ENCODE results near the gene ADAT2. TPM values are rescaled to one million over a fixed set of nuclear protein-coding genes. Genes with fewer than 3 reads are reported as not detected.
A peak's percentile ranks its signal among the peaks of the same experiment; 100 is the strongest.
"Not testable (repeated sequence)": the region's sequence is repeated elsewhere in the genome, so short reads cannot be mapped to it uniquely, and the experiment has no call there.

ADAT2 gene
- total and polyA plus RNA-seq, 11 donors, result 0.75 to 3.0 (median 1.5) TPM

- H3K4me3 ChIP-seq, result peak overlapping the region; percentile 53 to 84 (median 72)
- WGBS, 4 donors, result 5 to 8% (median 7%) methylated on average over 19 of the region's 19 CpGs
- ATAC-seq (peak in 3 of 4 donors; percentile 5 to 9 (median 9)), DNase-seq (no peak)
- H3K27ac ChIP-seq, result peak overlapping the region in 11 of 12 donors; percentile 9 to 82 (median 73)
- no peaks in the 10 kb centered on the region for H3K27me3 ChIP-seq
- peaks cover 0 to 14% (median 0%) of the 10 kb centered on the region in 9 donors for H3K36me3 ChIP-seq
- peaks cover 3 to 24% (median 18%) of the 10 kb centered on the region in 12 donors for H3K4me1 ChIP-seq
- intact Hi-C loops (cut with DNase I), result no loop called here
- TF ChIP-seq CTCF (IDR thresholded peaks at IDR 0.05) (no peak), POLR2A (IDR thresholded peaks at IDR 0.05) (no peak)
- no peaks in the 10 kb centered on the region for H3K9me3 ChIP-seq
These were observed 612 bp downstream of the ADAT2 start for GRCh38 chr6:143449714-143450452.

- H3K27ac ChIP-seq, result peak overlapping the region in 2 of 12 donors; percentile 73 to 81
- 76 to 79% (median 78%) methylated on average over 6 of the region's 6 CpGs for WGBS, 4 donors
- intact Hi-C loops (cut with DNase I), result no loop called here
These were observed 1.3 kb downstream of the ADAT2 start for GRCh38 chr6:143449082-143449713.

GRCh38 chr6:143447865-143448264, 2.6 kb downstream of the ADAT2 start:
- peaks cover 3 to 27% (median 18%) of the 10 kb centered on the region in 12 donors for H3K4me1 ChIP-seq
- H3K27me3 ChIP-seq; H3K27ac ChIP-seq; H3K4me3 ChIP-seq; DNase-seq; H3K9me3 ChIP-seq; ATAC-seq; intact Hi-C loops (cut with DNase I); H3K36me3 ChIP-seq: not testable (repeated sequence)
- 92 to 100% (median 99%) methylated on average over 2 of the region's 2 CpGs for WGBS, 4 donors

More at GRCh38 chr6:143449082-143449713, 1.3 kb downstream of the ADAT2 start:
- Histone ChIP-seq H3K27me3 (no peaks in the 10 kb centered on the region), H3K4me1 (peaks cover 3 to 24% (median 18%) of the 10 kb centered on the region in 12 donors), H3K36me3 (peaks cover 0 to 14% (median 0%) of the 10 kb centered on the region in 9 donors), H3K9me3 (no peaks in the 10 kb centered on the region), H3K4me3 (peak overlapping the region in 9 of 12 donors; percentile 70 to 84 (median 74))
- TF ChIP-seq CTCF (IDR thresholded peaks at IDR 0.05) (no peak), POLR2A (IDR thresholded peaks at IDR 0.05) (no peak)
- ATAC-seq (no peak), DNase-seq (no peak)

- Histone ChIP-seq H3K27ac (no peak overlapping the region), H3K4me1 (peaks cover 0 to 3% (median 0%) of the 10 kb centered on the region in 12 donors), H3K4me3 (no peak overlapping the region), H3K27me3 (no peaks in the 10 kb centered on the region), H3K36me3 (peaks cover 0 to 11% (median 3%) of the 10 kb centered on the region in 9 donors), H3K9me3 (peaks cover 0 to 4% (median 0%) of the 10 kb centered on the region in 12 donors)
- intact Hi-C loops (cut with DNase I), result no loop called here
- DNase-seq, result peak in 1 of 5 donors; percentile 40
- no peak for TF ChIP-seq POLR2A (IDR thresholded peaks at IDR 0.05)
- TF ChIP-seq CTCF (IDR thresholded peaks at IDR 0.05), result no peak
- ATAC-seq, result peak in 3 of 4 donors; percentile 30 to 80 (median 74)
- 68 to 75% (median 69%) methylated on average over 2 of the region's 2 CpGs for WGBS, 4 donors
These were observed 7.4 kb downstream of the ADAT2 start for GRCh38 chr6:143443096-143443495.

Data from heart left ventricle (tissue), 16 donors.